NT2/D1 (cell line): Measurements from ENCODE around the gene IL18R1.

Experiments
- SUZ12 ChIP-seq: IDR thresholded peaks from 2 replicates; pipeline ENCODE4 v1.6.1; 2011; ENCODE audit not compliant: insufficient read length, insufficient read depth; ENCODE audit errors: extremely low read depth
- YY1 ChIP-seq: IDR thresholded peaks from 2 replicates; pipeline ENCODE4 v1.6.1; 2011; ENCODE audit not compliant: insufficient read length, insufficient read depth
- ZNF274 ChIP-seq: IDR thresholded peaks from 2 replicates; pipeline ENCODE4 v1.6.1; 2011; ENCODE audit warnings: mild to moderate bottlenecking, low read depth, low read length

DNA sequence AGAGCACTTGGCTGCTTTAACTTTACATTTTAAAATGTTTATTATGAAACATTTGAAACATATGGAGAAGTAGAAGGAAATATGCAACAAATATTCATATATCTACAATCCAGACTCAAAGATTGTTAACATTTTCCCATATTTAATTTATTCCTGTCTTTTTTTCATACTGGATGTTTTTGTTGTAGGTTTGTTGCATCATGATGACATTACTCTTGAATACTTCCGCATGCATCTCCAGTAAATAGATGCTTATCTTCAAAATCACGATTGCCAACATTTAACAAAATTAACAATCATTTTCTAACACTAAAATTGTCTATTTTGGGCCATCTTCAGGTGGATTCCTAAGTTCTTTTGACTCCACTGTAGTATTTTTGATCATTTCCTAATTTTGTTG lies 46.3 kb downstream of the IL18R1 start:
- TF ChIP-seq ZNF274 = no peak
- no peak for TF ChIP-seq YY1
- TF ChIP-seq SUZ12 = no peak
